LoVo (cell line): ENCODE results near the gene PCTP.
A peak's percentile ranks its signal among the peaks of the same experiment; 100 is the strongest.

ENCODE experiments used
- DNase-seq: peaks from one replicate; pipeline ENCODE4 v3.0.0-alpha.2; 2016; ENCODE audit warnings: low spot score

The PCTP gene

DNA sequence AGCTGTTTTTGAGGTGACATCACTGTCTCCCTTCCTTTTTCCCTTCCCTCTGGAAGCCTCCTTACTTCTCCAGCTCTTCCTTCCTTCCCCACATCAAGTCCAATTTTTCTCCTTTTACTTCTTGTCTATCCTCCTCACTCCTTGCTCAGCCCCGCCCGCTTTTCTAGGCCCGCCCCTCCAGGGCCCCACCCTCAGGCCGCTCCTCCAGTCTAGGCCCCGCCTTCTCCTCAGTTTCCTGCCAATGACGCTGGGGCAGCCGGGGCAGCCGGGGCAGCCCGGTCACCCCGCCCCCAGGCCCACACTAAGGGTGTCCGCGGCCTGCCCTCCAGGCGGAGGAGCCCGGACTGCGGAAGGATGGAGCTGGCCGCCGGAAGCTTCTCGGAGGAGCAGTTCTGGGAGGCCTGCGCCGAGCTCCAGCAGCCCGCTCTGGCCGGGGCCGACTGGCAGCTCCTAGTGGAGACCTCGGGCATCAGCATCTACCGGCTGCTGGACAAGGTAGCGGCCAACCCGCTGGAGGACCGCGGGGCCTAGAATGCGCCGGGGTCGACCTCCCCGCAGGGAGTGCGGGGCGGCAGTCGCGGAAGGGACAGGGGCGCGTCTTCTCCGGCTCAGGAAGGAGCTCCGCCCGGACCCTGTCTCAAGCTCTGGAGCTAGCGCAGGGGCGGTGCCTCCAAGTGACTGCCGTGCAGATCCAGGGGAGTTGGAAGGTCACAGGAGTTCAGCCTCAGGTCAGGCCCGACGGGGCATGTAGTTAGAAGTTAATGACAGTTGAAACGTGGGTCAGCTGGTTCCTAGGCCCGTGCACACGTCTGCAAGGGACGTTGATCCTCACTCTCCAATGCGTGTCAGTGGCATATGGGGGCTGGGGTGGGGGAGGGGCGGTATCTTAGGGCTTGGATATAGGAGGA is at the start of gene PCTP:
Gene PCTP (plus strand): TSS at position 302 of the 908 bp plus-strand sequence. CDS start 53 bp downstream, at position 355.
- DNase-seq: peak; percentile 93

DNA sequence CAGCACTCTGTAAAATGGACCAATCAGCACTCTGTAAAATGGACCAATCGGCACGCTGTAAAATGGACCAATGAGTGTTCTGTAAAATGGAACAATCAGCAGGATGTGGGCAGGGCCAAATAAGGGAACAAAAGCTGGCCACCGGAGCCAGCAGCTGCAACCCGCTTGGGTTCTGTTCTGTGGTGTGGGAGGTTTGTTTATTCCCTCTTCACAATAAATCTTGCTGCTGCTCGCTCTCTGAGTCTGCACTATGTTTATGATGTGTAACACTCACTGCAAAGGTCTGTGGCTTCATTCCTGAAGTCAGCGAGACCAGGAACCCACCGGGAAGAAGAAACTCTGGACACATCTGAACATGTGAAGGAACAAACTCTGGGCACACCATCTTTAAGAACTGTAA is 48.7 kb upstream of the PCTP start:
- no peak for DNase-seq

DNA sequence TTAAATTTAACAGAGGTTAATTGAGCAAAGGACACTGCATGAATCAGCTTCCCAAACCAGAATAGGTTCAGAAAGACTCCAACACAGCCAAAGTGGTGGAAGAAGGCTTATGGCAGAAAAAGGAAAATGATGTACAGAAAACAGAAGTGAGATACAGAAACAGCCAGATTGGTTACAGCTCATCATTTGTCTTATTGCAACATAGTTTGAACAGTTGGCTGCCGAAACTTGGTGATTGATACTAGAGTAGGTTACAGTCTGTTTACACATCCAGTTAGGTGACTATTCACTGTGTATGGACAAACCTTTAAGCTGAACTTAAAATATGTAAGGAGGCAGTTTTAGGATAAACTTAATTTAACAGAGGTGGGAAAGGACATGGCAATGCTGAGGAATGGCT is 46.5 kb upstream of the PCTP start:
- no peak for DNase-seq

DNA sequence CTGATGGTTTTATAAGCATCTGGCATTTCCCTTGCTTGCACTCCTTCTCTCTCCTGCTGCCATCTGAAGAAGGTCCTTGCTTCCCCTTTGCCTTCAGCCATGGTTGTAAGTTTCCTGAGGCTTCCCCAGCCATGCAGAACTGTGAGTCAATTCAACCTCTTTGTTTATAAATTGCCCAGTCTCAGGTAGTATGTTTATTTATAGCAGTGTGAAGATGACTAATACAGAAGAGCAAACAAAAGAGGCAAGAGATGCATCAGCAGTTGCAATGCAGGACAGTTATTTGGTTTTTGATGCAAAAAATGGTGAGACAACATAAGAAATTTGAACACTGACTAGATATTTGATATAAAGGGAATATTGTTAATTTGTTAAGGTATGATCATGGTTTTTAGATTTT is 45.0 kb upstream of the PCTP start:
- peak; percentile 30 for DNase-seq

DNA sequence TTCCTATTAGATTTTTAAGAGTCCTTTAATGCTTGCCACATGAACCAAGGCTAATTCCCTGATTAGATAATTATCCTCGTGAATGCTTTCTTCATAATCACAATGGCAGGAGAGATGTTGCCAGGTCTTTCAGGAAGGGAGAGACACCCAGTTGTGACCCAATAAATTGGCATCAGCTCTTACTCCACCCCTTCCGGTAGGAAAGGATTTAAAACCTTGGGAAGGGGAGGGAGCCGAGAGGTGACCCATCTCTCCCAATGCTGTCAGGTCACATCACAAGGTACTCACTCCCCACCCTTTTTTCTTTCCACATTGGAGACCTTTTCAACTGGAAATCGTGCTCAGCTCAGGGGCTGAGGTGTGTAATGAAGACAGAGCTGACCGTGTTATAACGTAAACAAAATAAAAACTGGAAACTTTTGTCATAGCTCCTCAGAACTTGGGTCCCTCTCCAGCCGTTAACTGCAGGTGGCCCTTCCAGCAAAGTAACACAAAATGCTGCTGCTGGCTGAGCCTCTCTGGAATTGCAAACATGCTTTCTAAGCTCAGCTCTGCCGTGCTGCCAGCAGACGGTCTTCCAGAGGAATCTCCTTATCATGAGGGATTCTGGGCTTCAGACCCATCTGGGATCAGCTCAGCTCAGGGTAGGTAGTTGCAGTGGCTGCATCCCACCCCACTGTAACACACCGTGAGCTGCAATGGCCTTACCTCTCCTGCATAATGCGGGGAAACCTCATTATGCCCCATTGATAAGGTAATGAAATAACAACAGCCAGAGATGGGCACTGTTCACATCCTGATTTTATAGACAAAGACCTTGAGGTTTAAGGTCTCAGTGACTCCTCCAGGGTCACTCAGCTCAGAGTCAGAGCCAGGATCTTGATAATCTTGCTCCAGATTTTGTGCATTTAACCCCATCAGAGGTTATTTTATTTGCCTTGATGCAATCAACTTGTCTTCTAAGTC is 43.8 kb upstream of the PCTP start:
- DNase-seq: no peak

DNA sequence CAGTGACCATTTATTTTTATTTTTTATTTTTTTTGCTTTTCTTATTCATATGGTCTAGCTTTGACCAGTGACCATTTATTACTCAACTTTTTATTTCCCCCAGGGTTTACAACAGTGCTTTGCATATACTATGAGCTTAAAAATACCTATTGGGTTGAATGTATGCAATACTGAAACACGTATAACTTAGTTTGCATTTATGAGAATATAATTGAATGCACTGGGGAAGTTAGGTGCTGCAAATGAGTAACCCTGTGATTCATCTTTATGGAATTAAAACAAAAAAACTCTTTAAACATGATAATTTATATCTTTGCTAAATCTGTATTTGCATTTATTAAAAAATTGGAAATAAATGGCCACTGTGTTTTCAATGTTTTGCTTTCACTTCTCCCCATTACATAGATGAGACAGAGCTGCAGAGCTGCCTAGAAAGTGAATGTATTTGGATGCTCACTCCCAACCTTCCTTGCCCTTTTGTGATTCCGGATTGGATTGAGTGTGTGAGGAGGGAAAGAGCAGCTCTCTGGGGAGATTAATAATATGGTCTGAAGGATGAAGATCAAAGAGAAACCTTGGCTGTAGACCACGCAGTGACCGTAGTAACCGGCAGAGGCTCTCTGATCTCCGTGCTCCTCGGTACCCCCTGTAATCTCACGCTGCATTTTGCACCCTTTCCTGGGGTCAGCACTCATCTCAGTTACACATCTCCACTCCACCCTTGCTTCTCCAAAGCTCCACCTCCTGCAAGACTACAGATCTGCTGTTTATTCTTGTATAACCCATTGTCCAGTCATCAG is 42.5 kb upstream of the PCTP start:
- DNase-seq: no peak

DNA sequence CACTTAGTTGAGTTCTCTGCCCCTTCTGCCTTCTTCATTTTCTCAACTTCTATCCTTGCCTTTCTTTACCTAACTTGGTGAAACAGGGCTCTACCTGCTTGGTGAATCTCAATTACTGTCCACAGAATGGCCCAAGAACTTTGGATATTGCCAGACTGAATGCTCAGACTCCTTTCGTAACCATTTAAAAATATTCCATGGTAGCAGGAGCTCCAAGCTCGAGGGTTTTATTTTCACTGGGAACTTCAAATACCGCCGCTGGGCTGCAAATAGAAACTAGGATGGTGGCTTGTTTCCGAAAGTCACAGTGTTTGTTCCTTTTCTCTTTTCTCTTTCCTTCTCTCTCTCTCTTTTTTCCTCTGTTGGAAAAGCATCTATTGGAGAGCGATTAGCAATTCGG is 41.4 kb upstream of the PCTP start:
- no peak for DNase-seq

DNA sequence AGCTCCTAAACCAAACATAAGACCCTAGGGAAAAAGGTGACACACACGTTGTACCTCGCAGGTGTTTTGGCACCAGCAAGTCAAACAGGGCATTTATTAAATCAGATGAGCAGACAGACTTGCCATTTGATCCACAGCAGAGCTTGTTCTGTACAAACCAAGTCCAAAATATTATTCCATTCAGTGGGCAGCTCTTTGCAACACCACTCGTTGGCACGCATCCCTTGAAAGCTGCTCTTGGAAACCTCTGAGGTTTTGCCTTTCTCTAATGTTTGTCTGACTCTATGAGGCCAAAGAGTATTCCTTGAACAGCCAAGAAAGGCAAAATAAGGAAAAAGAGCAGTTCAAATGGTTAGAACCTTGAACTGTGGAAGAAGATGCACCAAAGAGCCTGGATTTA is 40.9 kb upstream of the PCTP start:
- DNase-seq: no peak

DNA sequence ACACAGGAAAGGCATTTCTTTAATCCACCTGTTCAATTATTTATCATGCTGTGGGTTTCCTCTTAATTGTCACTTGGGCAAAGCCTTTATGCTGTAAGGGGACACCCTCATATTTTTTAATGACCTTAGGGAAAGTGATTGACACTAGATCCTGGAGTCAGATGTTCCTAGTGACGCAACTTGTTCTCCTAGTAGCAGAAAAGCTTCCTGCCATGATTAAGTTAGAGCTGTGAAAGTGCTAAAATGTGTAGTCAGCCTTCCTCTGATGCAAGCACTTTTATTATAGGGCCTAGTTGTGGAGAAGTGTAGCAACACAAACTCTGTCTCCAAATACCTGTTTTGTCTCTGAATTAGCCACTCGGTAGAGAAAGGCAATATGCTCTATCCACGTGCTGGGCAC is 40.4 kb upstream of the PCTP start:
- no peak for DNase-seq

DNA sequence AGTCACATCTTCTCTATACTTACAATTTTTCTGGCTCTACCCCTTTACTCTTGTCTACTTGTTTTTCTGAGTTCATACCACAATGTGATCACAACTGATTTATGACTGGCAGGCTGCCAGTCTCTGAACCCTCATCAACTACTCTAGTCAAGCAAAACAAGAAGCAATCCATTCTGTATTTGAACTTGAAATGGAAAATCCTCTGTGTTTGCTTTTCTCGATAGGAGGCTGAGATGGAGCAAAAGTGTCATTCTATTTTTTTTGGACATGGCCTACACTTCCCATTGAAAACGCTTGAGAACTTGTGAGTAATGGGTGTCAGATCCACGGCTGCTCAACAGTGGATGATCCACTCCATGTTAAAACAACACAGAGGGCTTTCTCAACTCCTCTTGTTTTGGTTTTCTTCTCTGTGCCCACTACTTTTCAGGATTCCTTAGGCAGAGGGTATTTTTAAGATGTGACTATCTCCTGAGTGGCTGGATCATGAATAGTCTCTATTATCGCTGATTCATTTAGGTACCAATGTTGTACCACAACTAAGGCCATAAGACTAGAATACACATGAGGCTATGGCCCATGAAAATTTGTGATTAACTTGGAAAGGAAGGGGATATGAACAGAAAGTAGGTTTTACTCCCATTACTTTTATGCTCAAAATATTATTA is 39.9 kb upstream of the PCTP start:
- DNase-seq: no peak

DNA sequence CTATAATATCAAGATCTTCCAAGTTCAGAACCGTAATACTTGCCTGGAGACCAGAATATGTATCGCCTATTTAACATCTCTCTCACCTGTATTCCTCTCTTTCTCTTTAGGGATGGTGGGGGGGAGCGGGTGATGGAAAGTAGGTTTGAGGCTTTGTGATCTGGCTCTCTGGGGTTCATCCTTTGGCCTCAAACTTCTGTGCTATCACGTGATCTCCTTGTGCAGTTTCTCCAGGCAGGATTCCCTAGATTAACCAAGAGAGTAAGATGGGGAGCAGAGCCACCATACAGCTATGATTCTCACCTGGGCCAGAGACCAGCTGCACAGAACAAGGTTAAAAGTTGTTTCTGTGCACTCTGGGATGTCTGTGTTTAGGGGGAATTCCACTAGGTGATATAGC is 33.4 kb upstream of the PCTP start:
- DNase-seq: no peak

DNA sequence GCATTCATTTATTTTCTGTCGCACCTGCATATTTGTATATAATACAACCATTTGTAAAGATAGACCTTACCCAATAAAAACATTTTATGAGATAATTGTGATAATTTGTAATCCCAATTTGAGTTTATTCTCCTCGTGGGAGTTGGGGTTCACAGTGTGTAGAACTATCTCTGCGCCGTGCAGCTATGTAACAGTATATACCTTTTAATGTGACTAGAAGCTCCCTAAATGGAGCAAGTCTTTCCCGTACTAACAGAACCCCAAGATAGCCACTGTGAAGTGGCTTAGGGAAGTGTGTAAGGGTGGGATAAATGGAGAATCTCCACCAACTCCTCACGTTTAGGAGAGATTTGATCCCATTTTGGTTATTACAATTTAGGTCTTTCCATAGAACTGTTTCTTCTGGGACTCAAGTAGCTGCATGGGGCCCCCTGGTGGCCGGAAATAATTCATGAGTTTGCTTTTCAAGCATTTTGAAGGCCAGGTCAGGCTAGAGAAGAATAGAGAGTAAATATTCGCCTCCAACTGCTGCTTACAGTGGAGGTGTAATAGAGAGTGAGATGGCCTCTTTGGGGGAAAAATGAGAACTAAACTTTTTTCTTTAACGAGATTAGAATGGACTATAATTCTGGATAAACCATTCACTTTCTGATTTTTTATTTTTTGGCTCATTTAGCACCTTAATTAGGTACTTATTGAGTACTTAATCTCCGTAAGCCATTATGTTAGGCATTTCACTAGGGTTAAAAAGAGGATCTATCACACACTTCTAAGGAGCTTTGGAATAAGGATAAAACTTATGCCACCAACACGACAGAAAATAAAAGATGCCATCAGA is 32.7 kb upstream of the PCTP start:
- DNase-seq: peak; percentile 51

DNA sequence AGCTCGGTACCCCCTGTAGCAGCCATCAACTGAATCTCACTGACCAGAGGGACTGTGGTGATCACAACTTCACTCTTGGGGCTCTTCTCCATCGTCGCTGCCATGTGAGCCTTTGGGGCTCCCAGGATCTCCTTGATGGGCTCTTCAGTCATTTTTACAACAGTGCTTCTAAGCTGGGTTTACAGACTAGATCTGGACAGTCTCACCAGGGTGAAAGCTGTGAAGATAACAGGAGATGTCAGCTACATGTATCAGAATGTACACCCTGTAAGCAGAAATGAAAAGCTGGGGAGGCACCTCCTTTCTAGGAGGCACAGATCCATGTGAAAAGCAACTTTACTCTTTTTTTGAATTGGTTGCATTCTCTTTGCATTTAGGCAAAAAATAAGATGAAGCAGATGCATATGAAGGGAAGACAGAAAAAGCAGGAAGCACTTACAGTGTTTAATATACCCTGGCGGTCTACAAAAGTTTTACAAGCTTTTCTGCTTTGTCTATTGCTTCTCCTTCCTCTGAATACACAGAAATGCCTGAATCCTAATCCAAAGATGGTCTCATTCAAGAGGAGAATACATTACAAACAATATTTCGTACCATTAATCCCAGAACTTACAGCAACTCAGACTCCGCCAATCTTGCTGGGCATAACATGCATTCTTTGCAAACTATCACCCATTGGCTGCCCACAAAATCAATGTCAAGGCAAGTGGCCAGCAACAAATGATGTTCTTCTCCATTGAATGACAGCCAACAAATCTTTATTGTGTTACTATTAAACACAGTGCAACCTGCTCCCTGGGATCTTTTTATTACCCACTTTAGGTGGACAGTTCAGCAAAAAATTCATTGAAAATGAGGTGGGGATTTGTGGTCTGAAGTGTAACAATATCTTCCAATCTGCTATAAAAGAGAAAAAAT is 29.7 kb upstream of the PCTP start:
- DNase-seq: no peak

DNA sequence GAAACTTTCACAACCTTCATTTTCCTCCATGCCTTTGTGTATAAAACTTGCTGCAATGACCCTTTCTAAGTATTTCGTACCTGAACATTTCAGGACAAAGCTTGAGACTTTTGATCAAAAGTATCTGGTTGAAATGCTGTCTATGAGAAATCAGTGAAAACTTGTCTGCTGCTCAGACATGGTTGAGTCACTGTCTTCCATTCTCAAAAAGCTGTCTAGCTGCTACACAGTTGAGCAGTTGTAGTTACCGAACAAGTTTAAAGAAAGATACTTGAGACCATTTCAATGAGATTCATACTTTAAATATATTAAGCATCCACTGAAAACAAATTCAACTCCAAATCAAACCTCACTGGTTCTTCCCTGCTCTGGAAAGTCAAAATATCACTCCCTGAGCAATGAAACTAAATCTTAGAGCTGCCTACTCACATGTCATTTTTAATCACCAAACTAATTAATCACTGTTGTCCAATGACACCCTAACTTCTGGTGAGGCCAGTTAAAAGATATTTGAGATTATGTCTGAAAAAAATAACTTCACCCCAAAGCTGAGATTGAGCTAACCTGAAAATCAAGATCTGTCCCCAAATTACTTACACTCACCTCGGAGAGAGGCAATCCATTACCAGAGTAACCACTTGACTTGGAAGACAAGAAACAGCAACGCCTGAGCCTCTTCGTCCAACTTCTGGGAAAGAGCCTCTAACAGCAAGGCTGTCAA is 28.7 kb upstream of the PCTP start:
- no peak for DNase-seq

DNA sequence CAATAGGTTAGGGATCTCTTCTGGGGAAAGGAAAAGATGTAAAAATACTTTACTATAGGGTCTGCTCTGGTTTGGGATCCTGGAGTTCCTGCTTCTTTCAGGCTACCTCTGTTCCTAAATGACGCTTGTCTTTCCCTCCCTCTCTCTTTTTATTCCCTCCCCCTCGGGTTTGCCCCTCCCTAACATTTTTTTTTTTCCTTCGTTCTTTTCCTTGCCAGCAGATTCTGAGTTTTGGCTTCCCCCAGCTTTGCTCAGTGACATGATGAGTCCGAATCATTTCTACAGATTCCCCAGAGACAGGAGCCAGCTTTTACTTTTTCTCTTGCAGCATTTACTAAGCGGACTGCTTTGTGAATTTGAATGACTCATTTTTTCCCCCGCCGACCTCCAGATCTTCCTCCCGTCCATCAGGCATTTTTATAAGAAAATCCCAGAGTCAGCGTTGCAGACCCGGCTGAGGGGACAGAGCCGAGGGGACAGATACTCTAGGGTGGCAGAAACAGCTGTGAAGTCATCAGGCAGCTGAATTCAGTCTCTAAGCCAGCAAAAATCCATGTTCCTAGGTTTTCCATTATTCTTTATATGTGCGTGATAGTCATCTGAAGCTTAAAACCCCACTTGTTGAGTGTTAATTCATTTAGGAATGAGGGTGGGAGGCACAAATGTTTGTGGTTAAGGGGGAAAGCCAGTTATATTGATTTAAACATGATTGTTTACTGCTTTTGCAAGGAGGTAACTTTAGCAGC is 27.9 kb upstream of the PCTP start, which contains the start of gene TMEM100:
Gene TMEM100 (minus strand): TSS at position 123 of the 746 bp plus-strand sequence. CDS start 1,794 bp downstream, outside the sequence.
- DNase-seq: no peak

DNA sequence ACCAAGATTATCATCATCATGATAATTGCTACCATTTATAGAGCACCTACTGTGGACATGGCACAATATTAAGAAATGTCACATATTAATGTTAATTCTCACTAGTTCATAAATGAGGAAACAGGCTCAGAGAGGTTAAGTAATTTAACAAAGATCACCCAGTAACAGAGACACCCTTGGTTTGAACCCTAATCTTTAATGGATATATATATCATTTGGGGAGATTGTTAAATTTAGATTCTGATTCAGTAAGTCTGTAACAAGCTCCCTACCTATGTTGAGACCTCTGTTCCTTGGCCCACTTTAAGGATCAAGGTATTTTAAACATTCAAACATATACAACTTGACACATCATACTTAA is 27.4 kb upstream of the PCTP start:
- DNase-seq: no peak

DNA sequence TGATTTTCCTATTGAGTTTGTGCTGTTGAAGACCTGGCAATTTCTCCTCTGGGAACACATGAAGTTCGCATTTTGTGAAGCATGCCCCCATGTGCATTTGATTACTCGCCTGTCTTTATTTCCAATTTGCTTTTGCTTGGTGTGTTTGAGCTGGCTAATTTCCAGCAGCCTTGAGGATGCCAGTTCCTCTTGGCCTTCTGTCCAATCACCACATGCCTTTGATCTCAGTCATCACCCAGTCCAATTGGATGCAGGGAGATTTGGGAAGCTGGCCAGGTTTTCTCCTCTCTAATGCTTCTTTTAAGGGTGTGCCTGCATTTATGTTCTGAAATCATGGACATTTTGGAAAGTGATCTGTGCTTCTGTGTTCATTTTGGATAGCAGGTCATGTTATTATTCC is 24.4 kb upstream of the PCTP start:
- DNase-seq: peak; percentile 16

DNA sequence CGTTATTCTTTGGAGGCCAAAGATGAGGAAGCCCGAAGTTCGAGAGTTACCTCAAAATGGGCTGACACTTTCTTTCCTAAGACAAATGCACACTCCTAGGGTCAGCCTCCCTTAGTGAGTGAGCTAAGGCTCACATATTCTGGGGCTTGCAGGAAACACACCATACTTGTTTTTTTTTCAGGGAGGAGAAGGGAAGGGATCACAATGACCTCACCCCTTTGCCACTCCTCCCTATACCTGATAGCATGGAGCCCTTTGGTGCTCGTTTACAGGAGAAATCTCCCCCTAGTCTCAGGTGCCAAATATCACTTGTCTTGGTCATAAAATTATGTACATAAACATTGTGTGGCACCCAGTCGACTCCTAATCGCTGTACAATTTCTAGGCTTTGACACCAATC is 23.6 kb upstream of the PCTP start:
- DNase-seq: no peak
